HG03196 (cell line): Measurements from ENCODE around the gene COG2.

Experiments used
- ATAC-seq: cut with Tn5 transposase; IDR thresholded peaks from one replicate; pipeline ENCODE4 v1.9.1; 2021; ENCODE audit not compliant: unreplicated experiment

Gene COG2

DNA sequence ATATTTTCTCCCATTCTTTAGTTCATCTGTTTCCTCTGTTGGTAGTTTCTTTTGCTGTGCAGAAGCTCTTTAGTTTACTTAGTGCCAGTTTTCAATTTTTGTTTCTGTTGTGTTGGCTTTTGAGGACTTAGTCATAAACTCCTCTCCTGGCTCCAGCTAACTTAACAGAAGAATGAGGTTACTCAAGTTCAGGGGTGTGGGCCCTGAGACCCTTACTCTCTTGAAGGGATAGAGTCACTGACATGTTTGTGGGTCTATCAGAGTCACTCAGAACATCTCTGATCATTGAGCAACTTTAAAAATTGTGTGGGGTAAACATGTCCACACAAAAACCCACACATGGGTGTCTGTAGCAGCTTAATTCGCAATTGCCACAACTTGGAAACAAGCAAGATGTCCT, 57.4 kb downstream of the COG2 start:
- ATAC-seq, result no peak

DNA sequence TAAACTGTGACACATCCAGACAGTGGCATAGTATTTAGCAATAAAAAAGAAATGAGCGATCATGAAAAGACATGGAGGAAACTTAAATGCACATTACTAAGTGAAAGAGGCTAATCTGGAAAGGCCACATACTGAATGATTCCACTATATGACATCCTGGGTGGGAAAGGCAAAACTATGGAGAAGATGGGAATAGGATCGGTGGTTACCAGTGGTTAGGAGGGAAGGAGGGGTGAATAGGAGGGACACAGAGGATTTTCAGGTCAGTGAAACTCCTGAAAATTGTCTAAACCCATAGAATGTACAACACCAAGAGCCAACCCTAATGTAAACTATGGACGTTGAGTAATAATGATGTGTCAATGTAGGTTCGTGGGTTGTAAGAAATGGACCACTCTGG, 57.9 kb downstream of the COG2 start:
- no peak for ATAC-seq

DNA sequence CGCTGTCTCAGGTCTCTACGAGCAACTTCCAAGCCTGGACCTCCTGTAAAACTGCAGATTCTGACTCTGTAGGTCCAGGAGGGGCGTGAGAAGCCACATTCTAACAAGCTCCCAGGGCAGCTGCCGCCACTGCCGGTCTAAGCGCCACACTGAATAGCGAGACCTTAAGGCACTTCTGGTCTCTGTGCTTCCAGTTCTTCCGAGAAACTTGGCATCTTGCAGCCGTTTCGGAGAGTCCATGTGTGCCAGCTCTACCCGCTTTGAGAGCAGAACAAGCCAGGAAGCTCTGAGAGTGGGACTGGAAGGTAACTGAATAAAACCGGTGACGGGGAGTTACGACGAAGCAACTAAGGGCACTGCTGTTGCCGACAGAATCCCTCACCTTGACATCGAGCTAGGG, 59.2 kb downstream of the COG2 start:
- no peak for ATAC-seq

DNA sequence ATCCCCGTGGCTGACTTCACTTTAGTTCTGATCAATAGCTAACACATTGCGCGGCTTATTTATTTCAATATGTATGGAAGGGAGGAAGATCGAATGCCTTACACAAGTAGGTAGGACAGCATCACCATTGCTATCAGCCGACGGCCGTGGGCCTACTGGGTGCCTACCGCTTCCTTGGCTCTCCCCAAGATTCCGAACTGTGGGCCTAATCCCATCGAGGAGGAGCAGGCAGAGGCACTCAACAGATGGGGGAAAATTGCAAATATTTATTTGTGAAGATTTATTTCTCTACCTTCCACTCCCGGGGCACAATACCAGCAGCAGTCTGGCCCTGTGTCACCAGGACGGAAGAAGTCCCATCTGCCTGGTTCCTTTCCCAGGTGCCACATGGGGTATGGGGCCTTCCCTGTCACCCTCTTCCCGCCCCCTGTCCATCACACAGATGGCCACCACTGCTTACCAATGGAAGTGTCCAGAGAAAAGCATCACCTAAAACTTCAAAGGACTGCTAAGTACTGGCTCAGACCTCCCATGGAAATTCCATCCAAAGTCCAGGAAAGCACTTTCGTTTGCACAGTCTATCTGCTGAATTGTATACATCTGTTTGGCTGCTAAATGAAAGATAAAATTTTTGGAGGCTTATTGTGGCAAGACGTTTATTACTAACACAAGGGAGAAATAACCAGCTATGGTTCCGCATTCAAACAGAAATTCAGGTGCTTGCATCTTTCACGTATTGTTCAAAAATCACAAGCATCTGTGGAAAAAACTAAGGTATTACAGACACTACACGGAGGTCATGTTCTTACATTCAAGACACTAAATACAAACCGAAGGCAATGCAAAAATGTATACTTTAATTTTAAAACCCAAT, 59.9 kb downstream of the COG2 start:
- ATAC-seq, result no peak

DNA sequence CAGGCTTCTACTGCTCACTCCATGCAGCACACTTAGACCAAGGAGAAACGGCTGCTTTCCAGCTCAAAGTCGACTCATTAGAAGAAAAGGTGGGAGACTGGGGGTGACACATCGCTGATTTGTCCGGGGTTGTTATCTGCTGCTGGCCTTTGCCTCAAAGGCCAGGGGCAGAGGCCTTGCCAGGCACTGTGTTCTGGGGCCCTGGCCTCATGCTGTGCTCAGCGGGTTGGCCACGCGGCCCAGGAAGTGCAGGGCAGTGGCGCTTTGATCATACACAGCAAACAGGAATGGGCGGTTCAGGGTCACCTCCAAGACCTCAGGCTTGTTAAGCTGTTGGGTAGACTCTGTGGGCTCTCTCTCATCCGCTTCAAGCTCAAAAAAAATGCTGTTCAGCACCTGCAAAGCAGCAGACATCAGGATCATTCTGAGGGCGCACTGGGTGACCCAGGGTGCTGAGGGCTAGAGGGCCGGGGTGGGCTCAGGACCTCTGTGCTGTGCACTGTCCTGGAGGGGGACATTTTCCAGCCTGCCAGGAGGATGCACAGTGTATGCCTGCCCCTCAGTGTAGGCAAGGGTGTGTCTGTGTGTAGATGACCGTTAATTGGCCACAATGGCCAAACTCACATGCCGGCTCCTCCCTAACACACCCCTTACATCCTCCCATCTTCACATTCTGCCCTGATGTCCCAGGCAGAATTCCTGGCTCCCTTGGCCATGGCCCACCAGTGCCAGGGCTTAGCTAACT, 60.8 kb downstream of the COG2 start:
- ATAC-seq, result no peak

DNA sequence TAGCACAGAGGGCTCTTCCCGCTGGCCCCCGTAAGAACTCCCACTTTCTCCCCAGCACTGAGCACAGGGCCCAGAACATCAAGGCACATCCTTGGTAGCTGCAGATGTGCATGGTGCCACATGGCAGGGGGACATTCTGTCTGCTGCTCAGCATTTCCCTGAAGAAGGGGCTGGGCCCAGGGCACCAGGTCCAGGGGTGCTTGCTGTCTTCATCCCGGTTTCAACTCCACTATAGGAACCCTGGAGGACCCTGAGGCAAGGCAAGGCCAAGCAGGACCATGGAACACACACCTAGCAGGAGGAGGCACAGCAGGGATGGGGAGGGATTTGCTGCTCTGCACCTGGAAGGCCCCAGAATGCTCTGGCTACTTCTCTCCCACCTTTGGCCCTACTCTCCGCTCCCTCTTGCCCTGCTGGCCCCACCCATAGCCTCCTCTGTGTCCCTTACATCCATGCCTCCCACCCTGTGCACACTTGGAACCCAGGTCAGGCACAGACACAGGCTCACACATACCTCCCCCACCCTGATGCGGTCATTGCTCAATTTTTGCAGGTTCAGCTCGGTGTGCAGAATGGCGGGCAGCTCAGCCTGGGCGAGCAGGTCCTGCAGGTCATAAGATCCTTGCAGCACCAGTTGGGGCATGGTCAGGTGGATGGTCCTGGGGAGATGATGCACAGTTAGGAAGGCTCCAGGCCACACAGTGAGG, 61.6 kb downstream of the COG2 start:
- no peak for ATAC-seq

DNA sequence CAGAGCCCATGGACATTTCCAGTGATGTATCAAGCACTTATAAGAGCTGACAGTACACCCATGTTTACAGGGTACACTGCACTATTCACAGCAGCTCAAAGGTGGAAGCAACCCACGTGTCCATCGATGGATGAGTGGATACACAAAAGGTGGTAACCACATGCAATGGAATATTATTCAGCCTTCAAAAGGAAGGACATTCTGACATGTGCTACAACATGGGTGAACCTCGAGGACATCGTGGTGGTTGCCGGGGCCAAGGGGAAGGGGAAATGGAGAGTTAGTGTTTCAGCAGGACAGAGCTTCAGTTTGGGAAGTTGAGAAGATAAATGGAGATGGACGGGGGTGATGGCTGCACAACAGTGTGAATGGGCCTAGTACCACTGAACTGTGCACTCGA, 62.5 kb downstream of the COG2 start:
- ATAC-seq, result no peak

DNA sequence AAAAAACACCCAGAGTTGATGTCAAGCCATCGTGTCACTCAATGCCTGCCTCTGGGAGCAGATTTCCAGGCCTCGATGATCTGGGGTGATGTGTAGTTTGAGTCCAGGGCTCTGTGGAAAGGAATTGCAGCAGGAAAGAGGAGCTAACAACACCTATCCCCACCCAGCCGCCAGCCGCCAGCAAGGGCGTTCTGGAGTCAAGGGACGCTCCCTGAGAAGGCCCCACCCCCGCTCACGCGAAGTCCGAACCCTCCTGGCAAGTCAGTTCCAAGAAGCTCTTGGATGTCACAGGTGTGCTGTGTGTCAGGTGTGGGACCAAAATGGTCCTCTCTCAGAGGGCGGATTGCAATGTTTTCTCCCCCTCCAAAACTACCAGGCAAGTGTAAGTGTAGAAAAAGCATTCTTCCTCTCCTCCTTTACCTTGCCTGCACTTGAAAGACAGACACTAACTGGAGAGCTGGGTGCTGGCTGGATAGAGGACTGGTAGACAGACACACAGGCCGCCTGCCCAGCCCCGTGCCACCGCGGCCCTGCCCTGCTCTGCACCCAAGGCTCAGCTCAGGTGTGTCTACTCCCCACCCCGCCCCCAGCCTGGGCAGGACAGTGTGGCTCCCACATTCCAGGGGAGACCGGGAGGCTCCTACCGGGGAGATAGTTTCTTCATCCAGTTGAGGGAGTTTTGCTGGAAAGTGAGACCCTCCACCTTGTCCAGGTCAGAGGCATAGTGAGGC, 63.2 kb downstream of the COG2 start:
- ATAC-seq, result no peak

DNA sequence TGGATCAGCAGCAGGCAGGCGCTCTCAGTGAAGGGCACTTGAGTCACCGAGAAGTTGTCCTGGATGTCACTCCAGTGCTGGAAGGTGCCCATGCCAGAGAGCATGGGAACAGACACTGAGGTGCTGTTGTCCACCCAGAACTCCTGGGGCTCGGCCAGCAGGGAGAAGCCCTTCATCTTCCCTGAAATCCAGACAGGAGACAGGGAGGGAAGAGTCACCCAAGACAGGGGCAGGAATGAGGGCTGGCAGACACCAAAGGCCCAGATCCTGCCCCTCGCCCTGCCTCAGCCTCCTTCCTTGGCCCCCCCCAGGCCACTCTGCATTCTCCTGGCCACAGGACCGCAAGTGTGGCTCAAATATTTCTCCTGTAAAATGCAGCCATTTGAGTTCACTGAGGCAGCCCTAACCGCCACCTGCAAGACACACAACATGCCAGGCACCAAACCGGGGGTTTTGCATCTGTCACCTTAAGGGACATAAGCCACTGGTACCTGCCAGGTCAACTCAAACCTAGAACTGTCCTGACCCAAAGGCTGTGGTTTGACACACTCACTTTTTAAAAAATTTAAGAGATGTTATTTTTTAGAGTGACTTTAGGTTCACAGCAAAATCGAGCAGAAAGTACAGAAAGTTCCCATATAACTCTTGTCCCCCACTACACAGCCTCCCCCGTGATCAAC, 63.9 kb downstream of the COG2 start:
- no peak for ATAC-seq

DNA sequence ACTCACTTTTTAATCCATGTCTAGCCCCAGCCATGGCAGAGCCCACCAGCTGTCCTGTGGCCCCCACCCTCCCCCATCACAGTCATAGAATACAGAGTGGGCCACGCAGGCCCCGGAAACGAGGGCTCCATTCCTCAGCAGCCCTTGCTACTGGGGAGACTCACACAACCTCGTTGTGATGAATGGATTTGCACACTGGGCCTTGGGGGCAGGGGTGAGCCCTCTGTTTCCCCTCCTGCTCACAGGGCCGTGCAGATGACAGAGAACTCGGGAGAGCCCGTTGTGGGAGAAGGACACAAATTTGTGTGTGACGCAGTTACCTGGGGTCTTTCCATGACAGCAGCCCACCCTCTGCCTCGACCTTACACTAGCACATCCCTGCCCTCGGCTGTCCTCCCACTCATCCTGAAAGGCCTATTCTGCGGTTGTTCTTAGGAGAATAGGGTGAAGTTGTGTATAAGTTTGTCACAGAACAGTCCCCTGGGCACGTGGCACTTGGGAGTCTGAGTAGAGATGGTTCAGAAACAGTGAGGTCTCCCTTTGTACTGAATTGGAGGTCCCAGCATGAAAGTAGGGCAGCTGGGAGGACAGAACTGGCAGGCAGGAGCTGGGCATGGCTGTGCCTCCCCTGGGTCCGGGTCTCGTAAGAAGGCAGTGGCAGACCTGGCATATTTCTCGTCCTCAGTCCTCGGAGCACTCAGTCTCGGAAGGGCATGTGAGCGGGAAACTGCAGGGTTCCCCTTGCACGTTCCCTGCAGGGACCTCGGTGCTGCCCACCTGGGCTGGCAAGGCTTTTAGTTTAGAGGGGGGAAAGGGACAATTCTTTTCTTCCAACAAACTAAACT, 64.8 kb downstream of the COG2 start:
- no peak for ATAC-seq

DNA sequence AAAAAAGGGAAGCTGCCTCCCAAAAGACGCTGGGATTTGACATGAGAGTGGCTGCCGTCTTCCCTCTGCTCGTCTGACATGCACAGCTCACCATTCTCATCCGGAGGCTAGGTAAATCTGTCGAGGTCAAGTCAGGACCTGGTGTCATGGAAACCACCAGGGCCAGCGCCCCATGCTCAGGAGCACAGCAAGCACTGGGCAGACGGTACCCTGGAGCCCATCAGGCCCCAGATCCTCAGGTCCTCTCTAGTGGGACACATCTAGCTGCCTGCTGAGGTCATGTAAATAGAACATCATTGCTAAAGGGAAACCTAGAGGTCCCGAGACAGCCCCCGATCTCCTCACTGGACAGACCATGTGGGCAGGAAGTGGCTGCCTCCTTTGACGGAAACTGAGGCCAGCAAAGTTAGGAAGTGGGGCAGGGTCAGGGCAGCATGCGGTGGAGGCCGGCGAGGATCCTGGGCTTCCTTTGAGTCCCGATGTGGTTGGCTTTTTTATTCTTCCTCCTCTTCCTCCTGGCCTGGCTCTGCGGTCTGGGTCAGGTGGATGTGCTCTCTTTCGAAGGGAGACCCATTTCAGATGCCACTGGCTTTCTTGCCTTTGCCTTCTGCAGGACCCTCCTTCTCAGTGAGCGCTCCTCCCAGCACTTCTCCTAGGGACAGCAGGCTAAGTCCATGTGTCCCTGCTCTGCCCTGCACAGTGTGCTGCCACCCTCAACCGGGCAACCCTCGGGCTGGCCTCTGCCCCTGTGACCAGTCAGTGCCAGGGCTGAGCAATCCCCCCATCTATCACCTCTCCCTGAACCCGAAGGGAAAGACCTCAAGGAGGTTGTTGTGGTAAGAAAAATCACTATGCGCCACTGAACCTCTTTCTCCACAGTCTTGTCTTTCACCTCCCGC, 65.7 kb downstream of the COG2 start:
- no peak for ATAC-seq

DNA sequence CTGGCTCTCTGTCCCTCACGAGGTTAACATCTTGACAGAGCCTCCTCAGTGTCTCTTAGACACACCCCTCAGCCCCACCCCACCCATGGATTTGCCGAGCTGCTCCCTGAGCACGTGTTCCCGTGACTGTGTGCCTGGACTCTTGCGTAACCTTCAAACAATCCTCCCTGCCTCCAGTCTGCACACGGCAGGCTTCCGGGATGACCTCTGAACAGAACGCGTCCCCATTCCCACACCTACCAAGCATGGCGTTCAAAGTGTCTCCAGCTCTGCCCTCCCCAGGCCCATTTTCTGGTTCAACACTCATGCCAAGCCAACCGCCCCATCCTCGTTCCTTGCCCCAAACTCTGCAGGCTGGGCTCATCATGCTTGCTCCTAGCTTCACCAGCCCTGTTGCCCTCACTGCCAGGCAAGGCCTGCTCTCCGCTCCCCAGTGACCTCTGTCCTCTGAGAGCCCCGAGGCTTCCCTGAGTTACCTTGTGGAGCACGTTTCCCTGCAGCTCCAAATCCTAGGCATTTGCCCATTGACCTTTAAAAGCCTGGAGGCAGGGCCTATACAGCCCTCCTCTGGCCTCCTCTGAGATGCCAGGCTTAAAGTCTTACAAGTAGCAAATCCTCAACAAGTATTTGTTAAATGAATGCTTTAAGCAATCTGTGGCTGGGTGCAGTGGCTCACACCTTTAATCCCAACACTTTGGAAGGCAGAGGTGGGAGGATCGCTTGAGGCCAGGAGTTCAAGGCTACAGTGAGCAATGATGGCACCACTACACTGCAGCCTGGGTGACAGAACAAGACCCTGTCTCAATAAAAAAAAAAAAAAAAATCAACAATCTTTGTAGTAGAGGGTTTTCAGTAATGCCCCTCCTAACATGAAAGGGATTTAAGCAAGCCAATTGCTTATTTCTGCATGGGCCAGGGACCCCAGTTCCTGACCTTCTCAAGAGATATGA, 66.6 kb downstream of the COG2 start:
- no peak for ATAC-seq

DNA sequence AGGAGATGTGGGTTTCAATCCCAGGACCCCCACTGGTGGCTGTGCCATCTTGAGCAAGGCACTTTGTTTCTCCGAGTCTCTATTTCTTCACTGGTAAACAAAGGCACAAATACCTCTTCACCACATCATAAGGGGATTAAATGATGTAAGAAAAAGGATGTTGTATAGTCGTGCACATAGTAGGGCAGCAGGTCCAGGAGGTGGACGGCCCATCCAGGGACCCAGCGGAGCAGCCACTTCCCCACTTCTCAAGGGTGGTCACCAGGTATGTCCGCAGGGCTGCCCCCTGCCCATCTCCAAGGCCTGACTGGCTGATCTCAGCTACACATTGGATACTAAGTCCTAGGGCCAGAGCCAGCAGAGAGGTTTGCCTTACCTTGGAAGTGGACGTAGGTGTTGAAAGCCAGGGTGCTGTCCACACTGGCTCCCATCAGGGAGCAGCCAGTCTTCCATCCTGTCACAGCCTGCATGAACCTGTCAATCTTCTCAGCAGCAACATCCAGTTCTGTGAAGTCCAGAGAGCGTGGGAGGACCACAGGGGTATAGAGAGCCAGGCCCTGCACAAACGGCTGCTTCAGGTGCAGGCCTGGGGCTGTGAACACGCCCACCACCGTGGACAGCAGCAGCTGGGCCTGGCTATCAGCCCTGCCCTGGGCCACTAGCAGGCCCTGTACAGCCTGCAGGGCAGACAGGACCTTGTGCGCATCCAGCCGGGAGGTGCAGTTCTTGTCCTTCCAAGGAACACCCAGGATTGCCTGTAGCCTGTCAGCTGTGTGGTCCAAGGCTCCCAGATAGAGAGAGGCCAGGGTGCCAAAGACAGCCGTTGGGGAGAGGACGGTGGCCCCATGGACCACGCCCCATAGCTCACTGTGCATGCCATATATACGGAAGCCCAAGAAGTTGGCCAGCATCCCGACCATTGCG, 67.6 kb downstream of the COG2 start:
- no peak for ATAC-seq

DNA sequence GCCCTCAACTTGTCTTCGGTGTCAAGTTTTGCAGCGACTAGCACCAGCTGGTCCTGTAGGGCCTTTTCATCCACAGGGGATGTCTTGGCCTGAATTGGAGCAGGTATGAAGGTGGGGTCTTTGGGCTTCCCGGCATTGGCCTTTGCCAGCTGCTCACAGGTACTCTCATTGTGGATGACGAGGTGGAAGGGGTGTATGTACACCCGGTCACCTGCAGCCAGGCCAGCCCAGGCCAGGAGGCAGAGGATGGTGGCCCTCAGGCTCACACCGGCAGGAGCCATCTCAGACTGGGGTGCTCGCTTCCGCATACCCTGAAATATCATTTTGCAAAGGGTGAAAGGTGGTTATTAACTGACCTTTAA, 68.2 kb downstream of the COG2 start:
- ATAC-seq, result no peak

DNA sequence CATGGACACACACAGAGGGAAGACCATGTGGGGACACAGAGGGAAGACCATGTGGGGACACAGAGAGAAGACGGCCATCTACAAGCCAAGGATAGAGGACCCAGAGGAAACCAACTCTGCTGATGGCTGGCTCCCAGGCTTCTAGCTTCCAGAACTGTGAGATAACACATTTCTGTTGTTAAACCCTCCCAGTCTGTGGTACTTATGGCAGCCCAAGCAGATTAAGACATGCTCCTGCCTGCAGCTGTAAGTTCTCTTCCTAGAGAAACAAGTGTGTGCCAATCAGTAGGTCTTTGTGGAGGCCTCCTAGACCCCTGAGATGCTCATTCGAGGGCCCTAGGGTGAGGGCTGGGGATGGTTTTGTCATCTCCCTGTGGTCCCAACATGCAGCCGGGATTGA, 69.0 kb downstream of the COG2 start:
- no peak for ATAC-seq

DNA sequence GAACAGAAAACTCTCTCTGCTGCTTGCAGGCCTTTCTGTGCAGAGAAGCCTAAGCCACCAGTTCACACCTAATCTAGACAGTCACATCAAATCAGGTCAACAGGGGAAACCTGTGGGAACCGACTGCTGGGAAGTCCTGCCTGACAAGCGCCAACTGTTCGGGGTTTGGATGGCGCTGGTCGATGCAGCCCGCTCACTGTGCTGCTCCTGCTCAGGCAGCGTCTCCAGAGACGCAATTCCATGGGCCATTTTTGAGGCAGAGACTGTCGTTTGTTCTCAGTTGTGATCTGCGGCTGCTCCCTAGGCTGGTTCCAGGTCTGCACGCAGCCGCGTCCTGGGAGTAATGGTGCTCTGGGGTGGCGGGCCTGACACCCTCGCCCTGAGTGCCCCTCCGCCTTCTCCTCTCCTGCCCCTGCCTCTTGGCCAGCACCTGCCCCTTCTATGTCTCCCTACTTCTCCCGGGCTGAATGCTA, 70.2 kb downstream of the COG2 start:
- no peak for ATAC-seq
